HEK293 (cell line): ENCODE measurements around the gene LPIN1.

Experiments
- CTCF ChIA-PET: fragments of 350-600 bp; formaldehyde crosslinking; extraction: SDS; loops from one replicate; lab custom pipeline; 2021; ENCODE audit warnings: antibody characterized with exemption; lab: Yijun Ruan, JAX
- POLR2A ChIA-PET: fragments of 300-600 bp; formaldehyde crosslinking; extraction: SDS; loops from one replicate; lab custom pipeline; 2020; ENCODE audit warnings: antibody characterized with exemption, inconsistent platforms; lab: Yijun Ruan, JAX
- H3K27ac ChIP-seq: fragments of 200-500 bp; sonication (Bioruptor generic); 2 replicates; pipeline ENCODE4 v1.5.1; 2014; ENCODE audit warnings: low read depth, low read length, control low read depth, inconsistent platforms; ENCODE audit errors: extremely low read depth
- H3K36me3 ChIP-seq, 2 experiments: fragments of 200-500 bp in 1 of 2; sonication (Bioruptor generic) in 1 of 2; 1 replicate in 1 of 2; 2 replicates in 1 of 2; pipeline ENCODE4 v1.5.1; 2014 to 2017; ENCODE audit warnings: inconsistent platforms in 2 of 2, low read length in 2 of 2; ENCODE audit not compliant: control insufficient read depth in 2 of 2, insufficient read depth in 1 of 2
- H3K4me1 ChIP-seq: fragments of 200-500 bp; sonication (Bioruptor generic); 2 replicates; pipeline ENCODE4 v1.5.1; 2014; ENCODE audit warnings: mild to moderate bottlenecking, low read length, inconsistent platforms; ENCODE audit not compliant: control insufficient read depth, insufficient read depth
- H3K4me3 ChIP-seq: 2 replicates; pipeline ENCODE4 v1.5.1; 2011; ENCODE audit warnings: low read depth, mild to moderate bottlenecking, control low read depth, low read length, moderate library complexity
- H3K9me3 ChIP-seq: fragments of 200-500 bp; sonication (Bioruptor generic); 2 replicates; pipeline ENCODE4 v1.5.1; 2014; ENCODE audit warnings: low read depth, low read length, inconsistent platforms; ENCODE audit not compliant: control insufficient read depth, insufficient read depth
- EGR2 ChIP-seq: fragments of 450-650 bp; formaldehyde crosslinking; IDR thresholded peaks from 2 replicates; pipeline ENCODE4 v1.5.1; 2016; ENCODE audit warnings: low read depth, missing biosample characterization, missing genetic modification characterization
- HOXC10 ChIP-seq: sonication (generic); formaldehyde crosslinking; IDR thresholded peaks from 2 replicates; pipeline ENCODE4 v1.8.1; 2023; ENCODE audit warnings: mild to moderate bottlenecking, missing genetic modification reagents
- PRDM6 ChIP-seq: fragments of 450-650 bp; formaldehyde crosslinking; IDR thresholded peaks from 2 replicates; pipeline ENCODE4 v1.5.1; 2017; ENCODE audit warnings: missing biosample characterization, missing genetic modification characterization
- REPIN1 ChIP-seq: fragments of 450-650 bp; formaldehyde crosslinking; IDR thresholded peaks from 2 replicates; pipeline ENCODE4 v1.5.1; 2017; ENCODE audit warnings: missing biosample characterization, missing genetic modification characterization, low read depth
- ZBTB1 ChIP-seq: fragments of 450-650 bp; formaldehyde crosslinking; IDR thresholded peaks from 2 replicates; pipeline ENCODE4 v1.5.1; 2016; ENCODE audit warnings: missing biosample characterization, missing genetic modification characterization
- ZBTB49 ChIP-seq: fragments of 450-650 bp; formaldehyde crosslinking; IDR thresholded peaks from 2 replicates; pipeline ENCODE4 v1.5.1; 2016; ENCODE audit warnings: missing biosample characterization, missing genetic modification characterization, low read depth
- ZNF19 ChIP-seq: fragments of 450-650 bp; formaldehyde crosslinking; IDR thresholded peaks from 2 replicates; pipeline ENCODE4; 2016; ENCODE audit warnings: missing biosample characterization, missing genetic modification characterization, low read depth
- ZNF37A ChIP-seq: fragments of 450-650 bp; IDR thresholded peaks from 2 replicates; pipeline ENCODE4 v1.5.1; 2018; ENCODE audit warnings: missing biosample characterization, missing genetic modification characterization
- ZNF416 ChIP-seq: fragments of 450-650 bp; formaldehyde crosslinking; IDR thresholded peaks from 2 replicates; pipeline ENCODE4 v1.5.1; 2016; ENCODE audit warnings: missing biosample characterization, missing genetic modification characterization
- ZNF426 ChIP-seq: fragments of 450-650 bp; formaldehyde crosslinking; IDR thresholded peaks from 2 replicates; pipeline ENCODE4 v1.5.1; 2017; ENCODE audit warnings: missing biosample characterization, missing genetic modification characterization, mild to moderate bottlenecking, inconsistent platforms, moderate library complexity
- ZNF473 ChIP-seq: fragments of 450-650 bp; formaldehyde crosslinking; IDR thresholded peaks from 2 replicates; pipeline ENCODE4 v1.5.1; 2017; ENCODE audit warnings: missing biosample characterization, missing genetic modification characterization
- ZNF529 ChIP-seq: fragments of 450-650 bp; formaldehyde crosslinking; IDR thresholded peaks from 2 replicates; pipeline ENCODE4 v1.5.1; 2017; ENCODE audit warnings: missing genetic modification characterization, missing biosample characterization; ENCODE audit not compliant: insufficient replicate concordance
- ZNF544 ChIP-seq: fragments of 450-650 bp; formaldehyde crosslinking; IDR thresholded peaks from 2 replicates; pipeline ENCODE4 v1.5.0; 2017; ENCODE audit warnings: missing biosample characterization, missing genetic modification characterization
- ZNF548 ChIP-seq: fragments of 450-650 bp; formaldehyde crosslinking; IDR thresholded peaks from 2 replicates; pipeline ENCODE4 v1.5.1; 2016; ENCODE audit warnings: missing biosample characterization, missing genetic modification characterization
- ZNF555 ChIP-seq: fragments of 450-650 bp; formaldehyde crosslinking; conservative IDR thresholded peaks from 2 replicates; pipeline ENCODE4 v1.5.1; 2017; ENCODE audit warnings: missing biosample characterization, mild to moderate bottlenecking, missing genetic modification characterization, inconsistent platforms
- ZNF585B ChIP-seq: fragments of 450-650 bp; formaldehyde crosslinking; IDR thresholded peaks from 2 replicates; pipeline ENCODE4 v1.5.1; 2016; ENCODE audit warnings: missing biosample characterization, missing genetic modification characterization
- ZNF596 ChIP-seq: fragments of 450-650 bp; IDR thresholded peaks from 2 replicates; pipeline ENCODE4 v1.5.0; 2018; ENCODE audit warnings: missing biosample characterization, mild to moderate bottlenecking, missing genetic modification characterization, moderate library complexity
- ZNF600 ChIP-seq: fragments of 450-650 bp; formaldehyde crosslinking; IDR thresholded peaks from 2 replicates; pipeline ENCODE4 v1.5.1; 2016; ENCODE audit warnings: missing biosample characterization, missing genetic modification characterization
- ZNF624 ChIP-seq: fragments of 450-650 bp; formaldehyde crosslinking; IDR thresholded peaks from 2 replicates; pipeline ENCODE4 v1.5.1; 2017; ENCODE audit warnings: missing biosample characterization, missing genetic modification characterization
- ZNF785 ChIP-seq: fragments of 450-650 bp; formaldehyde crosslinking; IDR thresholded peaks from 2 replicates; pipeline ENCODE4 v1.5.1; 2016; ENCODE audit warnings: missing biosample characterization, missing genetic modification characterization
- ZSCAN30 ChIP-seq: fragments of 450-650 bp; IDR thresholded peaks from 2 replicates; pipeline ENCODE4 v1.5.1; 2018; ENCODE audit warnings: missing biosample characterization, mild to moderate bottlenecking, missing genetic modification characterization, moderate library complexity
- TF ChIP-seq, protein P1 (sequence below): fragments of 450-650 bp; formaldehyde crosslinking; IDR thresholded peaks from 2 replicates; pipeline ENCODE4 v1.5.1; 2016; ENCODE audit warnings: missing biosample characterization, missing genetic modification characterization

LPIN1 gene

GRCh38 chr2:11699686-11700670 is 46.5 kb upstream of the LPIN1 start:
- no peaks in the 10 kb centered on the region for H3K9me3 ChIP-seq
- H3K4me1 ChIP-seq = no peaks in the 10 kb centered on the region
- CTCF ChIA-PET = interaction anchor here (1.1 to 1.9 kb wide), 3 partner anchors 10 to 80 kb away, joined by 4 to 8 read pairs (median 7); no protein-coding TSS in a partner anchor
- H3K27ac ChIP-seq = no peak overlapping the region
- POLR2A ChIA-PET = no interaction called here
- no peaks in the 10 kb centered on the region for H3K36me3 ChIP-seq
- H3K4me3 ChIP-seq = no peak overlapping the region
- TF ChIP-seq, protein P1, sequence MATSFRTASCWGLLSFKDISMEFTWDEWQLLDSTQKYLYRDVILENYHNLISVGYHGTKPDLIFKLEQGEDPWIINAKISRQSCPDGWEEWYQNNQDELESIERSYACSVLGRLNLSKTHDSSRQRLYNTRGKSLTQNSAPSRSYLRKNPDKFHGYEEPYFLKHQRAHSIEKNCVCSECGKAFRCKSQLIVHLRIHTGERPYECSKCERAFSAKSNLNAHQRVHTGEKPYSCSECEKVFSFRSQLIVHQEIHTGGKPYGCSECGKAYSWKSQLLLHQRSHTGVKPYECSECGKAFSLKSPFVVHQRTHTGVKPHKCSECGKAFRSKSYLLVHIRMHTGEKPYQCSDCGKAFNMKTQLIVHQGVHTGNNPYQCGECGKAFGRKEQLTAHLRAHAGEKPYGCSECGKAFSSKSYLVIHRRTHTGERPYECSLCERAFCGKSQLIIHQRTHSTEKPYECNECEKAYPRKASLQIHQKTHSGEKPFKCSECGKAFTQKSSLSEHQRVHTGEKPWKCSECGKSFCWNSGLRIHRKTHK (tag by site-specific recombination) = no peak
- TF ChIP-seq ZNF416 (tag by site-specific recombination) (no peak), PRDM6 (tag by site-specific recombination) (no peak), ZNF596 (peak; percentile 85), ZNF426 (tag by site-specific recombination) (no peak)

DNA sequence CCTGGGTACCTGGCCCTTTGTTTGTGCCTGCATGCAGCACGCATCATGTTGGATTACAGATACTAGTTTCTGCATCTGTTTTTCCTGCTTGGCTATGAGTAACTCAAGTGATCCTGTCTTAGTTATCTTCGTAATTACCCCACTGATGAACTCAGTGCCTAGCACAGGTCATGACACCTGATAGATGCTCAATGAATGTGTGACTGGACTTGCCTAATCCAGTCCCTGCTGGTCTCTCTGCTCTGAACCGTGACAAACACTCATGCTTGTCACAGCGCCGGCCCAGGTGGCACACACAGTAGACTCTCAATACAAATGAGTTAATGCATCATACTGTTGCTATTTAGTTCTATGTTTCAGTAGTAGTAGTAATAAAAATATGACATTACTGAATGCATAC is 45.2 kb upstream of the LPIN1 start:
- H3K36me3 ChIP-seq = no peaks in the 10 kb centered on the region
- H3K4me3 ChIP-seq = no peak overlapping the region
- H3K9me3 ChIP-seq = no peaks in the 10 kb centered on the region
- no peaks in the 10 kb centered on the region for H3K4me1 ChIP-seq
- H3K27ac ChIP-seq = no peak overlapping the region
- CTCF ChIA-PET = interaction anchor here (1.9 kb wide), 1 partner anchor 11 kb away, joined by 7 read pairs; no protein-coding TSS in a partner anchor
- no peak for TF ChIP-seq ZNF624 (tag by site-specific recombination)
- no peak for TF ChIP-seq ZNF600 (tag by site-specific recombination)
- TF ChIP-seq ZNF548 (tag by site-specific recombination) = no peak
- TF ChIP-seq ZNF473 (tag by site-specific recombination) = no peak
- TF ChIP-seq ZBTB1 = no peak
- POLR2A ChIA-PET = no interaction called here

DNA sequence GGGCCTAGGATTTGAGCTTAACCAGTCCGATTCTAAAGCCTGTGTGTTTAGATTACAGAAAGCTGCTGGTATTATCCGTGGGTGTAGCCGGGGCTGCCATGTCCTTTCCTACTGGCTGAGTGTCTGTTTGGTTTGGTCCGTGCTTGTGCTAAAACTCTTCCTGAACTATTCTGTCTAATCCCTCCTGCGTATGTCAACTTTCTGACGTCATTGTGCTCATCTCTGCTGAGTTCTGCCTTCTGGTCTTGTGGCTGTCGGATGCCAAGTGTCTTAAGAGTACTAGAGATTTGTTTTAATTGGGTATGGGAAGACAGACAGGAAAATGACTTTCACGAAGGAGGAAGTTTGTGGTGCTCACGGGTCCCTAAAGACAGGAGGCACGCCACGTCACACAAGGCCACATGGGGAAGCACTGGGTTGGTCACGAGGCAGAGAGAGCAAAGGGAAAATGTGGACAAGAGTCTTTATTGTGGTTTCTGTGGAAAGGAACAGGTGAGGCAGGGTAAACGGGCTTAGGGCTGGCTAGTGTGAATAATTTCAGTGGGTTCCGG is 44.6 kb upstream of the LPIN1 start:
- Histone ChIP-seq H3K4me3 (no peak overlapping the region), H3K4me1 (no peaks in the 10 kb centered on the region), H3K9me3 (no peaks in the 10 kb centered on the region), H3K27ac (no peak overlapping the region), H3K36me3 (no peaks in the 10 kb centered on the region)
- POLR2A ChIA-PET = no interaction called here
- CTCF ChIA-PET = interaction anchor here (1.0 to 1.9 kb wide), 2 partner anchors 9 to 12 kb away, joined by 3 to 7 read pairs; no protein-coding TSS in a partner anchor
- TF ChIP-seq REPIN1 (tag by site-specific recombination) = no peak
- no peak for TF ChIP-seq ZBTB49 (tag by site-specific recombination)
- TF ChIP-seq ZNF555 (tag by site-specific recombination) = no peak
- TF ChIP-seq ZNF19 = no peak
- TF ChIP-seq ZSCAN30 (tag by site-specific recombination) = no peak
- TF ChIP-seq EGR2 = no peak
- no peak for TF ChIP-seq ZNF529 (tag by site-specific recombination)
- no peak for TF ChIP-seq HOXC10
- no peak for TF ChIP-seq ZNF785 (tag by site-specific recombination)
- TF ChIP-seq ZNF585B (tag by site-specific recombination) = no peak
- TF ChIP-seq ZNF37A (tag by site-specific recombination) = no peak
- TF ChIP-seq ZNF544 (tag by site-specific recombination) = no peak
